Stimulated activated CD8-positive, alpha-beta memory T cell treated with anti-CD3 and anti-CD28 coated beads, Interleukin-15, amount 100 ng/mL, for 4 hours (primary cell): ENCODE measurements around the gene MCCD1.
"Not testable (repeated sequence)": the region's sequence is repeated elsewhere in the genome, so short reads cannot be mapped to it uniquely, and the experiment has no call there.

Experiments
- DNase-seq, 2 donors: peaks; one replicate each; pipeline ENCODE4 v3.0.0-alpha.2; 2020; ENCODE audit warnings: low read depth in 2 of 2

Gene MCCD1

GRCh38 chr6:31528821-31529328 lies at the start of gene MCCD1:
Gene MCCD1, plus strand, starts transcription at chr6:31528962. Its CDS starts 53 bp downstream, at chr6:31529015.
- DNase-seq, result no peak

- no peak for DNase-seq
Measured at GRCh38 chr6:31479151-31479932, 49.4 kb upstream of the MCCD1 start.

GRCh38 chr6:31479933-31480535 lies 48.7 kb upstream of the MCCD1 start:
- DNase-seq, result no peak

GRCh38 chr6:31480574-31480973 lies 48.2 kb upstream of the MCCD1 start:
- no peak for DNase-seq

GRCh38 chr6:31483392-31483791 lies 45.4 kb upstream of the MCCD1 start:
- DNase-seq, result no peak

GRCh38 chr6:31485055-31485454 lies 43.7 kb upstream of the MCCD1 start:
- no peak for DNase-seq

GRCh38 chr6:31486065-31486837 lies 42.5 kb upstream of the MCCD1 start:
- DNase-seq, result not testable (repeated sequence)

GRCh38 chr6:31487674-31488073 lies 41.1 kb upstream of the MCCD1 start:
- DNase-seq, result not testable (repeated sequence)

GRCh38 chr6:31489086-31489485 lies 39.7 kb upstream of the MCCD1 start:
- no peak for DNase-seq

- no peak for DNase-seq
Measured at GRCh38 chr6:31490115-31490873, 38.5 kb upstream of the MCCD1 start.

GRCh38 chr6:31493550-31493874 lies 35.2 kb upstream of the MCCD1 start:
- not testable (repeated sequence) for DNase-seq

GRCh38 chr6:31493875-31494694 lies 34.7 kb upstream of the MCCD1 start:
- peak; percentile 46 to 54 for DNase-seq

GRCh38 chr6:31495580-31495979 lies 33.2 kb upstream of the MCCD1 start:
- no peak for DNase-seq

- not testable (repeated sequence) for DNase-seq
Measured at GRCh38 chr6:31496826-31497225, 31.9 kb upstream of the MCCD1 start.

GRCh38 chr6:31497531-31498476 lies 31.0 kb upstream of the MCCD1 start, which contains the start of gene MICB:
Gene MICB, plus strand, starts transcription at chr6:31498145. Its CDS starts 49 bp downstream, at chr6:31498194.
- peak; percentile 74 to 80 for DNase-seq

- DNase-seq, result no peak
Measured at GRCh38 chr6:31498748-31499147, 30.0 kb upstream of the MCCD1 start.

- DNase-seq, result not testable (repeated sequence)
Measured at GRCh38 chr6:31499648-31500047, 29.1 kb upstream of the MCCD1 start.

GRCh38 chr6:31502586-31502985 lies 26.2 kb upstream of the MCCD1 start:
- DNase-seq, result no peak

- not testable (repeated sequence) for DNase-seq
Measured at GRCh38 chr6:31509036-31509435, 19.7 kb upstream of the MCCD1 start.

- DNase-seq, result no peak
Measured at GRCh38 chr6:31510007-31510406, 18.8 kb upstream of the MCCD1 start.
